ENCODE data around the gene RINL.

Gene RINL

GRCh38 chr19:38877781-38878574 is at the start of gene RINL:
TSS of gene RINL (minus strand) at chr19:38878275. CDS start at chr19:38876742, 1,533 bp downstream.
- no peak within 1 kb of the TSS for H3K4me3 ChIP-seq (ENCODE audit: low read depth, low read length)
- no peak for TF ChIP-seq CTCF (IDR thresholded peaks at IDR 0.05; ENCODE audit: low read depth, low read length, missing control alignments)
- in situ Hi-C loops (cut with HindIII; ENCODE audit: low sequenced_read_pairs) = no loop called here
- DNase-seq (ENCODE audit: low read depth) = no peak

- no peak overlapping the region for H3K4me3 ChIP-seq (ENCODE audit: low read depth, low read length)
- in situ Hi-C loops (cut with HindIII; ENCODE audit: low sequenced_read_pairs) = no loop called here
- no peak for TF ChIP-seq CTCF (IDR thresholded peaks at IDR 0.05; ENCODE audit: low read depth, low read length, missing control alignments)
- no peak for DNase-seq (ENCODE audit: low read depth)
Observed at GRCh38 chr19:38924388-38924787, 46.3 kb upstream of the RINL start.

GRCh38 chr19:38922482-38922881 is 44.4 kb upstream of the RINL start:
- TF ChIP-seq CTCF (IDR thresholded peaks at IDR 0.05; ENCODE audit: low read depth, low read length, missing control alignments) = no peak
- no peak for DNase-seq (ENCODE audit: low read depth)
- in situ Hi-C loops (cut with HindIII; ENCODE audit: low sequenced_read_pairs) = no loop called here
- no peak overlapping the region for H3K4me3 ChIP-seq (ENCODE audit: low read depth, low read length)

GRCh38 chr19:38921420-38922274 is 43.6 kb upstream of the RINL start:
- no peak for TF ChIP-seq CTCF (IDR thresholded peaks at IDR 0.05; ENCODE audit: low read depth, low read length, missing control alignments)
- no peak overlapping the region for H3K4me3 ChIP-seq (ENCODE audit: low read depth, low read length)
- no peak for DNase-seq (ENCODE audit: low read depth)
- in situ Hi-C loops (cut with HindIII; ENCODE audit: low sequenced_read_pairs) = no loop called here

- TF ChIP-seq CTCF (IDR thresholded peaks at IDR 0.05; ENCODE audit: low read depth, low read length, missing control alignments) = no peak
- in situ Hi-C loops (cut with HindIII; ENCODE audit: low sequenced_read_pairs) = no loop called here
- DNase-seq (ENCODE audit: low read depth) = no peak
- no peak overlapping the region for H3K4me3 ChIP-seq (ENCODE audit: low read depth, low read length)
Observed at GRCh38 chr19:38920602-38921419, 42.7 kb upstream of the RINL start.

Data from astrocyte of the cerebellum (primary cell).